HepG2 (cell line): ENCODE data around the gene SNF8. TPM values are rescaled to one million over a fixed set of nuclear protein-coding genes. Genes with fewer than 3 reads are reported as not detected.
A peak's percentile ranks its signal among the peaks of the same experiment; 100 is the strongest.

Source experiments
- FOSL1 ChIP-seq: sonication (generic); formaldehyde crosslinking; IDR thresholded peaks from 2 replicates; pipeline ENCODE4 v1.9.0; 2021; ENCODE audit warnings: missing genetic modification reagents, borderline replicate concordance
- HNRNPK ChIP-seq: fragments of 200-400 bp; formaldehyde crosslinking; IDR thresholded peaks from 2 replicates; pipeline ENCODE4 v1.6.1; 2018; ENCODE audit warnings: low read length, low read depth, moderate library complexity, mild to moderate bottlenecking; ENCODE audit not compliant: poor library complexity, severe bottlenecking
- PHF5A ChIP-seq: IDR thresholded peaks from one replicate; pipeline ENCODE4 v1.6.1; 2018; ENCODE audit warnings: low read depth, missing genetic modification reagents; ENCODE audit not compliant: unreplicated experiment
- SAP130 ChIP-seq: IDR thresholded peaks from 2 replicates; pipeline ENCODE4 v1.6.1; 2016; ENCODE audit warnings: low read depth
- SIX4 ChIP-seq: sonication (generic); formaldehyde crosslinking; IDR thresholded peaks from 2 replicates; pipeline ENCODE4 v1.4.0; 2020; ENCODE audit warnings: missing genetic modification reagents
- SOX13 ChIP-seq, 3 experiments: fragments of 450-650 bp in 1 of 3; sonication (generic) in 1 of 3; formaldehyde crosslinking in 1 of 3; IDR thresholded peaks in 2 of 3; conservative IDR thresholded peaks in 1 of 3; 2 replicates each; pipeline versions ENCODE4 v1.5.0 to v1.6.1; 2016 to 2020; ENCODE audit warnings: antibody characterized with exemption in 1 of 3, mild to moderate bottlenecking in 1 of 3, missing compliant biosample characterization in 1 of 3, missing genetic modification reagents in 1 of 3, moderate library complexity in 1 of 3
- THAP7 ChIP-seq: sonication (generic); formaldehyde crosslinking; IDR thresholded peaks from 2 replicates; pipeline ENCODE4 v1.8.1; 2023; ENCODE audit warnings: mild to moderate bottlenecking, missing genetic modification reagents
- ZNF12 ChIP-seq: sonication (generic); formaldehyde crosslinking; IDR thresholded peaks from 2 replicates; pipeline ENCODE4 v1.5.0; 2020; ENCODE audit warnings: missing genetic modification reagents
- polyA plus RNA-seq, 8 experiments: library from polyadenylated mRNA; depleted of rRNA in 3 of 8; stranded (reverse) in 7 of 8; unstranded in 1 of 8; fragments of >200 nt; fragmentation: Illumina TruSeq in 4 of 8; extraction: Trizol in 4 of 8; gene quantifications; 2 replicates each; pipeline versions ENCODE4 v1.2.1 to v1.2.3, GENCODE V29; 2011 to 2016; ENCODE audit warnings: low read depth in 4 of 8, missing spikeins in 1 of 8, mixed read lengths in 1 of 8; ENCODE audit not compliant: insufficient read depth in 1 of 8
- total RNA-seq, 5 experiments: library from RNA; depleted of rRNA; stranded (reverse); fragments of >200 nt; fragmentation: Illumina TruSeq; extraction: Trizol; gene quantifications; 2 replicates each; pipeline ENCODE4 v1.2.3, GENCODE V29; 2016; ENCODE audit warnings: low read depth in 1 of 5
- TF ChIP-seq, protein P1 (sequence below): sonication (generic); formaldehyde crosslinking; IDR thresholded peaks from 2 replicates; pipeline ENCODE4 v1.4.0; 2020; ENCODE audit warnings: missing genetic modification reagents, borderline replicate concordance
- TF ChIP-seq, protein P2 (sequence below): sonication (generic); IDR thresholded peaks from 2 replicates; pipeline ENCODE4 v1.6.1; 2016; ENCODE audit warnings: low read depth, borderline replicate concordance
- TF ChIP-seq, protein P3 (sequence below): sonication (generic); formaldehyde crosslinking; IDR thresholded peaks from 2 replicates; pipeline ENCODE4 v1.8.0; 2022; ENCODE audit warnings: missing genetic modification reagents, mild to moderate bottlenecking, borderline replicate concordance
- TF ChIP-seq, protein P4 (sequence below): sonication (generic); formaldehyde crosslinking; IDR thresholded peaks from 2 replicates; pipeline ENCODE4 v1.8.1; 2023; ENCODE audit warnings: mild to moderate bottlenecking, moderate library complexity, missing genetic modification reagents

Gene SNF8
- total and polyA plus RNA-seq, 2 of the 13 experiments (the other 11 are each of a cell fraction or from before 2014, with no cell fraction given): 114 to 153 TPM

DNA sequence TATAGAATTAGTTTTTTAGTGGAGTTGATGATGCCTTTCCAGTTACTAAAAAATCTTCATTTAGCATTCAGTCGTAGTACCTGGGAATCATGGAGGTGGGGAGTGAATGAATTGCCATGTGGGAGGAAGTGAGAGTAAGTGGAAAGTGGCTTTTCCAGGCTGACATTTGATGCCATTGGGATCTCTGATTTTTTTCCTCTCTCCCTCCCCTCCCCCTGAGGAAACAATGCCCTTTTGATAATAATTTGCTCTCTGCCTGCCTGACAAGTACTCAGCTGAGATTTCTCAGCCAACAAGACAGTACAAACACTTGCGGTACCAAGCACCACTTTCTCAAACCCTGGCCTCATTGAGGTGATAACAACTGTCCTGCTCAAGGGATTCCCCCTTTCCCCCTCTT lies 34.3 kb downstream of the SNF8 start (continued):
- TF ChIP-seq, protein P1, sequence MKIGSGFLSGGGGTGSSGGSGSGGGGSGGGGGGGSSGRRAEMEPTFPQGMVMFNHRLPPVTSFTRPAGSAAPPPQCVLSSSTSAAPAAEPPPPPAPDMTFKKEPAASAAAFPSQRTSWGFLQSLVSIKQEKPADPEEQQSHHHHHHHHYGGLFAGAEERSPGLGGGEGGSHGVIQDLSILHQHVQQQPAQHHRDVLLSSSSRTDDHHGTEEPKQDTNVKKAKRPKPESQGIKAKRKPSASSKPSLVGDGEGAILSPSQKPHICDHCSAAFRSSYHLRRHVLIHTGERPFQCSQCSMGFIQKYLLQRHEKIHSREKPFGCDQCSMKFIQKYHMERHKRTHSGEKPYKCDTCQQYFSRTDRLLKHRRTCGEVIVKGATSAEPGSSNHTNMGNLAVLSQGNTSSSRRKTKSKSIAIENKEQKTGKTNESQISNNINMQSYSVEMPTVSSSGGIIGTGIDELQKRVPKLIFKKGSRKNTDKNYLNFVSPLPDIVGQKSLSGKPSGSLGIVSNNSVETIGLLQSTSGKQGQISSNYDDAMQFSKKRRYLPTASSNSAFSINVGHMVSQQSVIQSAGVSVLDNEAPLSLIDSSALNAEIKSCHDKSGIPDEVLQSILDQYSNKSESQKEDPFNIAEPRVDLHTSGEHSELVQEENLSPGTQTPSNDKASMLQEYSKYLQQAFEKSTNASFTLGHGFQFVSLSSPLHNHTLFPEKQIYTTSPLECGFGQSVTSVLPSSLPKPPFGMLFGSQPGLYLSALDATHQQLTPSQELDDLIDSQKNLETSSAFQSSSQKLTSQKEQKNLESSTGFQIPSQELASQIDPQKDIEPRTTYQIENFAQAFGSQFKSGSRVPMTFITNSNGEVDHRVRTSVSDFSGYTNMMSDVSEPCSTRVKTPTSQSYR (CRISPR knock-in tag): peak; percentile 38; the same call in 1 of the 2 replicates
- TF ChIP-seq HNRNPK: peak; percentile 59
- no peak for TF ChIP-seq FOSL1 (CRISPR knock-in tag)
- TF ChIP-seq, protein P2, sequence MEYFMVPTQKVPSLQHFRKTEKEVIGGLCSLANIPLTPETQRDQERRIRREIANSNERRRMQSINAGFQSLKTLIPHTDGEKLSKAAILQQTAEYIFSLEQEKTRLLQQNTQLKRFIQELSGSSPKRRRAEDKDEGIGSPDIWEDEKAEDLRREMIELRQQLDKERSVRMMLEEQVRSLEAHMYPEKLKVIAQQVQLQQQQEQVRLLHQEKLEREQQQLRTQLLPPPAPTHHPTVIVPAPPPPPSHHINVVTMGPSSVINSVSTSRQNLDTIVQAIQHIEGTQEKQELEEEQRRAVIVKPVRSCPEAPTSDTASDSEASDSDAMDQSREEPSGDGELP: peak; percentile 30; the same call in 1 of the 2 replicates
- TF ChIP-seq, protein P3, sequence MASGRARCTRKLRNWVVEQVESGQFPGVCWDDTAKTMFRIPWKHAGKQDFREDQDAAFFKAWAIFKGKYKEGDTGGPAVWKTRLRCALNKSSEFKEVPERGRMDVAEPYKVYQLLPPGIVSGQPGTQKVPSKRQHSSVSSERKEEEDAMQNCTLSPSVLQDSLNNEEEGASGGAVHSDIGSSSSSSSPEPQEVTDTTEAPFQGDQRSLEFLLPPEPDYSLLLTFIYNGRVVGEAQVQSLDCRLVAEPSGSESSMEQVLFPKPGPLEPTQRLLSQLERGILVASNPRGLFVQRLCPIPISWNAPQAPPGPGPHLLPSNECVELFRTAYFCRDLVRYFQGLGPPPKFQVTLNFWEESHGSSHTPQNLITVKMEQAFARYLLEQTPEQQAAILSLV (CRISPR knock-in tag): no peak
- TF ChIP-seq, protein P4, sequence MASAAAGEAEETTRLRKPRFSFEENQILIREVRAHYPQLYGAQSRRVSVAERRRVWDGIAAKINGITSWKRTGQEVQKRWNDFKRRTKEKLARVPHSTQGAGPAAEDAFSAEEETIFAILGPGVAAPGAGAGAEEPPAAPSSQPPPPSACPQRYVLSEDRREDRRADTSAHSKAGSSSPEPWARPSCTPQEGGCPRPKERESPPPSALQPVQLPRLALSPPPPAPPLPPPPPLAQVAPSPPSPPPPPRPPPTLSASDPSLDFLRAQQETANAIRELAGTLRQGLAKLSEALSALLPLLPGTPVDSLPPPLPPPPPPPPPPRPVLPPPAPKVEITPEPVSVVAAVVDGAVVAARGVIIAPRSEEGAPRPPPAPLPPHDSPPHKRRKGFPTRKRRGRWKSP: no peak
- no peak for TF ChIP-seq PHF5A
- TF ChIP-seq THAP7 (CRISPR knock-in tag): 0 out of 2 replicates have a peak, but pooled peaks have one; percentile 29
- no peak for TF ChIP-seq ZNF12
- no peak for TF ChIP-seq SOX13 (IDR thresholded peaks at IDR 0.05)
- TF ChIP-seq SOX13 (CRISPR knock-in tag; conservative IDR thresholded peaks at IDR 0.05 in 1 of 2, IDR thresholded peaks at IDR 0.05 in 1 of 2): peak in 1 of 2 experiments; percentile 55; a peak in 2 of 4 replicates
- TF ChIP-seq SIX4 (CRISPR knock-in tag): peak; percentile 73; the same call in 1 of the 2 replicates
- 0 out of 2 replicates have a peak, but pooled peaks have one; percentile 39 for TF ChIP-seq SAP130
